Hepatocyte (in vitro differentiated cells): Measurements from ENCODE around the gene TMPRSS6.

Source experiments
- CTCF ChIP-seq: fragments of 200-600 bp; sonication (generic); IDR thresholded peaks from 2 replicates; pipeline ENCODE4 v1.5.1; 2016; ENCODE audit warnings: antibody characterized with exemption, mild to moderate bottlenecking; ENCODE audit not compliant: poor library complexity
- EZH2 ChIP-seq: fragments of 200-600 bp; sonication (generic); IDR thresholded peaks from 2 replicates; pipeline ENCODE4 v1.6.1; 2016; ENCODE audit warnings: antibody characterized with exemption, mild to moderate bottlenecking, borderline replicate concordance
- EZH2phosphoT487 ChIP-seq: fragments of 200-600 bp; sonication (generic); IDR thresholded peaks from one replicate; pipeline ENCODE4 v1.6.1; 2018; ENCODE audit warnings: antibody characterized with exemption, mild to moderate bottlenecking, low read depth, moderate library complexity; ENCODE audit not compliant: unreplicated experiment, severe bottlenecking

GRCh38 chr22:37138849-37139561 is 29.5 kb upstream of the TMPRSS6 start:
- TF ChIP-seq EZH2 (no peak), EZH2phosphoT487 (no peak), CTCF (no peak)
